Gastrocnemius medialis (tissue), 4 donors: ENCODE data around the gene AIMP1.

Source experiments
- POLR2A ChIP-seq, 2 donors: fragments of 450-650 bp; IDR thresholded peaks; one replicate each; pipeline ENCODE4 v1.6.1; 2017; ENCODE audit warnings: antibody characterized with exemption in 2 of 2, mild to moderate bottlenecking in 2 of 2, moderate library complexity in 2 of 2
- TF ChIP-seq, protein P1 (sequence below), 5 experiments: fragments of 450-650 bp in 3 of 5; fragments of 200-600 bp in 2 of 5; sonication (generic) in 2 of 5; IDR thresholded peaks in 4 of 5; conservative IDR thresholded peaks in 1 of 5; 1 replicate in 4 of 5; 2 replicates in 1 of 5; pipeline ENCODE4 v1.5.1; 2016 to 2019; ENCODE audit warnings: antibody characterized with exemption in 5 of 5, mild to moderate bottlenecking in 3 of 5, moderate library complexity in 3 of 5

- TF ChIP-seq POLR2A (IDR thresholded peaks at IDR 0.05), result no peak
- TF ChIP-seq, protein P1, sequence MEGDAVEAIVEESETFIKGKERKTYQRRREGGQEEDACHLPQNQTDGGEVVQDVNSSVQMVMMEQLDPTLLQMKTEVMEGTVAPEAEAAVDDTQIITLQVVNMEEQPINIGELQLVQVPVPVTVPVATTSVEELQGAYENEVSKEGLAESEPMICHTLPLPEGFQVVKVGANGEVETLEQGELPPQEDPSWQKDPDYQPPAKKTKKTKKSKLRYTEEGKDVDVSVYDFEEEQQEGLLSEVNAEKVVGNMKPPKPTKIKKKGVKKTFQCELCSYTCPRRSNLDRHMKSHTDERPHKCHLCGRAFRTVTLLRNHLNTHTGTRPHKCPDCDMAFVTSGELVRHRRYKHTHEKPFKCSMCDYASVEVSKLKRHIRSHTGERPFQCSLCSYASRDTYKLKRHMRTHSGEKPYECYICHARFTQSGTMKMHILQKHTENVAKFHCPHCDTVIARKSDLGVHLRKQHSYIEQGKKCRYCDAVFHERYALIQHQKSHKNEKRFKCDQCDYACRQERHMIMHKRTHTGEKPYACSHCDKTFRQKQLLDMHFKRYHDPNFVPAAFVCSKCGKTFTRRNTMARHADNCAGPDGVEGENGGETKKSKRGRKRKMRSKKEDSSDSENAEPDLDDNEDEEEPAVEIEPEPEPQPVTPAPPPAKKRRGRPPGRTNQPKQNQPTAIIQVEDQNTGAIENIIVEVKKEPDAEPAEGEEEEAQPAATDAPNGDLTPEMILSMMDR (IDR thresholded peaks at IDR 0.05 in 4 of 5, conservative IDR thresholded peaks at IDR 0.05 in 1 of 5), result no peak
Measured at GRCh38 chr4:106364282-106364681, 47.9 kb downstream of the AIMP1 start.
